ENCODE results near the gene SNX5.

GRCh38 chr20:17959257-17959627, 9.4 kb downstream of the SNX5 start:
- TF ChIP-seq POLR2AphosphoS5 (IDR thresholded peaks at IDR 0.05; ENCODE audit: borderline replicate concordance, low read depth, low read length) (no peak), EZH2 (IDR thresholded peaks at IDR 0.05) (no peak), FOXP2 (optimal IDR thresholded peaks at IDR 0.05; ENCODE audit: control extremely low read depth, extremely low read length, insufficient read depth) (no peak)

Data from SK-N-MC (cell line).